Lung (tissue), 12 donors: ENCODE results near the gene ASTN2. TPM values are rescaled to one million over a fixed set of nuclear protein-coding genes. Genes with fewer than 3 reads are reported as not detected.

Source experiments
- ATAC-seq: fragments of 200-7000 bp; cut with Tn5 transposase; one replicate; pipeline ENCODE4 v1.9.1; 2020; ENCODE audit warnings: moderate number of reproducible peaks; ENCODE audit not compliant: insufficient read depth, low FRiP score
- DNase-seq, 3 donors: peaks; one replicate each; pipeline ENCODE4 v3.0.0-alpha.2; 2013 to 2017
- H3K27ac ChIP-seq, 2 donors: one replicate each; pipeline ENCODE4 v1.5.1; 2013; ENCODE audit warnings: mild to moderate bottlenecking in 2 of 2, moderate library complexity in 2 of 2, control low read depth in 1 of 2, inconsistent platforms in 1 of 2, low read depth in 1 of 2, low read length in 1 of 2
- H3K27me3 ChIP-seq, 3 donors: one replicate each; pipeline ENCODE4 v1.5.1; 2013; ENCODE audit warnings: low read length in 2 of 3; ENCODE audit not compliant: control insufficient read depth in 3 of 3, insufficient read depth in 3 of 3
- H3K36me3 ChIP-seq, 4 donors: one replicate each; pipeline ENCODE4 v1.5.1; 2013; ENCODE audit warnings: low read length in 4 of 4, mild to moderate bottlenecking in 1 of 4, moderate library complexity in 1 of 4; ENCODE audit not compliant: control insufficient read depth in 4 of 4, insufficient read depth in 4 of 4
- H3K4me1 ChIP-seq, 5 donors: one replicate each; pipeline ENCODE4 v1.5.1; 2013; ENCODE audit warnings: low read length in 5 of 5, mild to moderate bottlenecking in 2 of 5, moderate library complexity in 1 of 5; ENCODE audit not compliant: control insufficient read depth in 5 of 5, insufficient read depth in 5 of 5
- H3K4me3 ChIP-seq: one replicate; pipeline ENCODE4 v1.5.1; 2013; ENCODE audit warnings: mild to moderate bottlenecking, control low read depth, moderate library complexity
- H3K9ac ChIP-seq, 2 donors: one replicate each; pipeline ENCODE4 v1.5.1; 2013; ENCODE audit warnings: low read length in 2 of 2, control low read depth in 1 of 2; ENCODE audit not compliant: insufficient read depth in 1 of 2
- H3K9me3 ChIP-seq, 4 donors: one replicate each; pipeline ENCODE4 v1.5.1; 2013; ENCODE audit warnings: low read length in 3 of 4, mild to moderate bottlenecking in 1 of 4, moderate library complexity in 1 of 4; ENCODE audit not compliant: control insufficient read depth in 4 of 4, insufficient read depth in 3 of 4
- WGBS, 2 donors: extraction: QIAGEN DNeasy Blood & Tissue Kit; methylation state at CpG; one replicate each; pipeline ENCODE4 v1.1.7; 2013; 5-methylcytosine and 5-hydroxymethylcytosine counted together
- polyA plus RNA-seq, 2 donors: library from polyadenylated mRNA; stranded (reverse); fragments of 200-250 nt; gene quantifications; one replicate each; pipeline ENCODE4 v1.2.1, GENCODE V29; 2013
- total RNA-seq, 2 donors: library from RNA; depleted of rRNA in 1 of 2; stranded (reverse); fragments of >200 nt in 1 of 2; gene quantifications; one replicate each; pipeline ENCODE4 v1.2.1, GENCODE V29; 2014 to 2021
- TF ChIP-seq, protein P1 (sequence below): IDR thresholded peaks from 2 replicates; pipeline ENCODE4 v1.5.1; 2012; ENCODE audit warnings: mild to moderate bottlenecking; ENCODE audit errors: control extremely low read depth, extremely low read depth
- donor health status: control.
- donor health status: control.
- donor health status: Bipolar disorder and iron deficiency.
- donor health status: healthy.
- donor health status: DM: yes; HTN: yes; CAD: no.

ASTN2 gene
- total and polyA plus RNA-seq, 4 donors, result 1.4 to 7.0 (median 3.3) TPM

DNA sequence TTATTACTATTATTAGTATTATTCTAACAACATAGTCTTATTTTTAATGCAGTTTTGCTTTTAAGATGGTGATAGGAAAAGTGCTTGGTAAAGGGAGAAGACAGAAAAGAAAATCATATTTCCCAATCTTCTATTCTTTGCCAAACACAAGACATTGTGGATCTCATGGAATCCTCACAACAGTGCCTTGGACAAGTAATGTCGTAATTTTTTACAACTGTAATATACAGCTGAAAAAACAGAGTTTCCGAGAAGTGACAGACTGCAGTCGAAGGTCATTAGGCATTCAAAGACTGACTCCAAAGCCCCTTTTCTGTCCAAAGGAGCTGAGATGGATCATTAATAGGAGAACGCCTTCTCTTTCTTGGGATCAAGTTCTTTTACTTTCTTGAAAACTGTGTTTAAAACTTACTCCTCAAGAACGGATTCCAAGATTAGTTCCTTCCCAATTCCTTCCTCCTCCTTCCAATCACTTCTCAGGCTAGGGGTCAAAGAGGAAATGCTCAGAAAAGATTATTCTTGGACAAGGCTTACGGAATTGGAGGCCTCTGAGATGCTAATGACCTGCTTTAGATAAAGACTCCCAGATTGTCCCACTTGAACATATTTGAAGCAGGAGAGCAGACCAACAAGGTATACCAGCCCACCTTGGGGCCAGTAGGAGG lies 752.1 kb downstream of the ASTN2 start:
- WGBS, 2 donors, result 74 to 84% methylated on average over 6 of the region's 6 CpGs
- Histone ChIP-seq H3K27me3 (no peaks in the 10 kb centered on the region), H3K9ac (no peak overlapping the region), H3K36me3 (no peaks in the 10 kb centered on the region), H3K9me3 (no peaks in the 10 kb centered on the region), H3K27ac (peak overlapping the region in 1 of 2 donors; percentile 40), H3K4me3 (no peak overlapping the region), H3K4me1 (peaks cover 0 to 11% (median 5%) of the 10 kb centered on the region in 5 donors)
- no peak for ATAC-seq
- peak in 2 of 3 donors; percentile 56 to 61 for DNase-seq
- TF ChIP-seq, protein P1, sequence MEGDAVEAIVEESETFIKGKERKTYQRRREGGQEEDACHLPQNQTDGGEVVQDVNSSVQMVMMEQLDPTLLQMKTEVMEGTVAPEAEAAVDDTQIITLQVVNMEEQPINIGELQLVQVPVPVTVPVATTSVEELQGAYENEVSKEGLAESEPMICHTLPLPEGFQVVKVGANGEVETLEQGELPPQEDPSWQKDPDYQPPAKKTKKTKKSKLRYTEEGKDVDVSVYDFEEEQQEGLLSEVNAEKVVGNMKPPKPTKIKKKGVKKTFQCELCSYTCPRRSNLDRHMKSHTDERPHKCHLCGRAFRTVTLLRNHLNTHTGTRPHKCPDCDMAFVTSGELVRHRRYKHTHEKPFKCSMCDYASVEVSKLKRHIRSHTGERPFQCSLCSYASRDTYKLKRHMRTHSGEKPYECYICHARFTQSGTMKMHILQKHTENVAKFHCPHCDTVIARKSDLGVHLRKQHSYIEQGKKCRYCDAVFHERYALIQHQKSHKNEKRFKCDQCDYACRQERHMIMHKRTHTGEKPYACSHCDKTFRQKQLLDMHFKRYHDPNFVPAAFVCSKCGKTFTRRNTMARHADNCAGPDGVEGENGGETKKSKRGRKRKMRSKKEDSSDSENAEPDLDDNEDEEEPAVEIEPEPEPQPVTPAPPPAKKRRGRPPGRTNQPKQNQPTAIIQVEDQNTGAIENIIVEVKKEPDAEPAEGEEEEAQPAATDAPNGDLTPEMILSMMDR, result no peak

DNA sequence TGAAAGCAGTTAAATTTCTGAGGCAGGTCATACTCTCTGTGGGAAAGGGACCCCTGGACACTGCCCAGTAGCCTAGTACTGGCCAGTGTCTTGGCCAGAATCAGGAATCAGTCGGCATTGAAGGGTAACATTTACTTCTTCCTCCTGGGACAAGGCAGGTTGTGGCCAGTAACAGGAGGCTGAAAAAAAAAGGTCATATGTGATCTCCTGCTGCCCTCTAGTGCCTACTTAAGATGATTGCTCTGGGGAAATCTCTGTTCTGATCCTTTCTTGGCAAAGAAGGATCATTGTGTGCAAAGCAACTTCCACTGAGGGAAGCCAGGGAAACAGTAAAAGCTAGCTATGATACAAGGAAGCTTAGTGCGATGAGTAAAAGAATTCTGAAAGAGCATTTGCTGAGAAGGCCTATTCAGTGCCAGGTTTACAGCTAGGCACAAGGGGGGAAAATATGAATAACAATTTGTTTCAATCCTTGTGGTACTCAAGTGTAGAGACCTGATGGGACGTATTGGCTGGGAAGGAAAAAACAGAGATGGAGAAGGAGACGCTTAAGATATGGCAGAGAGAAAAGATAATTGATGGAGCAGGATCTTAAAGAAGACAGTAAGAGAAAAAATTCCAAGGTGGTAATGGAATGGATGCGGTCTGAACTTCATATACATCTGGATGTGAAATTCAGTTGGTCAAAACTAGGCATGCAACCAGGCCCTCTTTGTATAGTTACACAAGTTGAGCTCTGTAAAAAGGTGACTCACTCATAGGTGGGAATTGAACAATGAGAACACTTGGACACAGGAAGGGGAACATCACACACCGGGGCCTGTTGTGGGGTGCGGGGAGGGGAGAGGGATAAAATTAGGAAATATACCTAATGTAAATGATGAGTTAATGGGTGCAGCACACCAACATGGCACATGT lies 753.6 kb downstream of the ASTN2 start:
- TF ChIP-seq, protein P1, result peak; percentile 60

DNA sequence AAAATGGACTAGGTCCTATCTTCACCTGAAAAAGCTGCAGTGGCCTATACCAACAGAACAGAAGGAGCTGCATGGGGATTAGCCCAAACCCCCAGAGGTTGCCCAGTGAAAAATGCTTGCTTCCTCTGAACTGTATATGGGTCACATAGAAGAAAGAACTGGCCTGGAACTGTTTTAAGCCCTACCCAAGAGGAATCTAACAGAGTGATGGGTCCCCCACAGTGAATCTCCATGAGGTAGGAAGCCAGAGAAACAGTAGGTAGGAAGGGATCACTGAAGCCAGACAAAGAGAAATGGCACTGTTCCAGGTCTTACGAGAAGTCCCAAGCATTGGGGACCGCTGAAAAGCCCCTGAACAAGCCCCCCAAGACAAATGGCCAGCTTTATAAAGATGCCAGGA lies 756.6 kb downstream of the ASTN2 start:
- no peaks in the 10 kb centered on the region for H3K27me3 ChIP-seq
- no peak for ATAC-seq
- H3K4me3 ChIP-seq, result no peak overlapping the region
- WGBS, 2 donors, result 90 to 96% methylated on average over 2 of the region's 2 CpGs
- H3K9ac ChIP-seq, result no peak overlapping the region
- H3K27ac ChIP-seq, result no peak overlapping the region
- TF ChIP-seq, protein P1, result no peak
- no peaks in the 10 kb centered on the region for H3K9me3 ChIP-seq
- no peaks in the 10 kb centered on the region for H3K36me3 ChIP-seq
- no peak for DNase-seq
- peaks cover 0 to 20% (median 6%) of the 10 kb centered on the region in 5 donors for H3K4me1 ChIP-seq

More for the DNA sequence above, 753.6 kb downstream of the ASTN2 start:
- peaks cover 0 to 21% (median 5%) of the 10 kb centered on the region in 5 donors for H3K4me1 ChIP-seq
- H3K9me3 ChIP-seq, result no peaks in the 10 kb centered on the region
- no peak overlapping the region for H3K4me3 ChIP-seq
- 67 to 68% methylated on average over 7 of the region's 7 CpGs for WGBS, 2 donors
- DNase-seq, result peak; percentile 32 to 93 (median 84)
- no peak overlapping the region for H3K9ac ChIP-seq
- H3K27ac ChIP-seq, result no peak overlapping the region
- no peaks in the 10 kb centered on the region for H3K27me3 ChIP-seq
- H3K36me3 ChIP-seq, result no peaks in the 10 kb centered on the region
- peak; percentile 64 for ATAC-seq
